Endodermal cell (in vitro differentiated cells): ENCODE results near the gene LZTR1. TPM values are rescaled to one million over a fixed set of nuclear protein-coding genes. Genes with fewer than 3 reads are reported as not detected.

ENCODE experiments used
- DNase-seq: peaks from one replicate; pipeline ENCODE4 v3.0.0-alpha.2; 2017
- H3K27ac ChIP-seq: 2 replicates; pipeline ENCODE4 v1.5.1; 2013; ENCODE audit warnings: mild to moderate bottlenecking, low read depth, low read length, moderate library complexity
- H3K27me3 ChIP-seq: 2 replicates; pipeline ENCODE4 v1.6.1; 2013; ENCODE audit warnings: mild to moderate bottlenecking, low read length, moderate library complexity; ENCODE audit not compliant: insufficient read depth, control insufficient read depth, poor library complexity, severe bottlenecking
- H3K36me3 ChIP-seq: 2 replicates; pipeline ENCODE4 v1.7.0; 2013; ENCODE audit warnings: mild to moderate bottlenecking, low read length, moderate library complexity; ENCODE audit not compliant: control insufficient read depth, insufficient read depth
- H3K4me1 ChIP-seq: one replicate; pipeline ENCODE4 v1.7.0; 2013; ENCODE audit warnings: low read length; ENCODE audit not compliant: control insufficient read depth, insufficient read depth
- H3K4me3 ChIP-seq: 2 replicates; pipeline ENCODE4 v1.5.1; 2013; ENCODE audit warnings: mild to moderate bottlenecking, low read length, moderate library complexity
- H3K9ac ChIP-seq: 2 replicates; pipeline ENCODE4 v1.6.1; 2013; ENCODE audit warnings: mild to moderate bottlenecking, low read length, moderate library complexity; ENCODE audit not compliant: poor library complexity, severe bottlenecking; ENCODE audit errors: extremely low read depth
- H3K9me3 ChIP-seq: 2 replicates; pipeline ENCODE4 v1.6.1; 2013; ENCODE audit warnings: mild to moderate bottlenecking, low read length, moderate library complexity; ENCODE audit not compliant: control insufficient read depth
- H3K27ac Mint-ChIP-seq: 2 replicates; pipeline ENCODE4 v1.8.0; 2020; ENCODE audit warnings: mixed read lengths
- H3K27me3 Mint-ChIP-seq: 2 replicates; pipeline ENCODE4 v1.8.0; 2021; ENCODE audit warnings: mild to moderate bottlenecking, mixed read lengths; ENCODE audit not compliant: insufficient read depth
- H3K36me3 Mint-ChIP-seq: 2 replicates; pipeline ENCODE4 v1.8.0; 2020; ENCODE audit warnings: low read depth, mixed read lengths
- H3K4me1 Mint-ChIP-seq: 2 replicates; pipeline ENCODE4 v1.8.0; 2020; ENCODE audit warnings: mixed read lengths
- H3K4me3 Mint-ChIP-seq: 2 replicates; pipeline ENCODE4 v1.8.0; 2020; ENCODE audit warnings: mild to moderate bottlenecking, moderate library complexity, mixed read lengths
- H3K9me3 Mint-ChIP-seq: 2 replicates; pipeline ENCODE4 v1.8.0; 2020; ENCODE audit warnings: mild to moderate bottlenecking, mixed read lengths
- WGBS, 2 experiments: methylation state at CpG; one replicate each; pipeline versions ENCODE4 v1.1.5 to v1.1.7; 2013; ENCODE audit warnings: missing lambda C conversion rate in 2 of 2, mixed read lengths in 1 of 2; ENCODE audit not compliant: insufficient coverage in 1 of 2, insufficient read length in 1 of 2; 5-methylcytosine and 5-hydroxymethylcytosine counted together
- total RNA-seq, 2 donors: library from RNA; stranded (reverse); fragmentation: NEBNext Ultra II Directional in 1 of 2; extraction: Animal tissue kit (Norgen Biotek cat#: 25700) in 1 of 2; gene quantifications; 2 replicates in 1 of 2; 3 replicates in 1 of 2; pipeline ENCODE4 v1.2.1, GENCODE V29; 2021
- TF ChIP-seq, protein P1 (sequence below): fragments of 200-600 bp; sonication (generic); conservative IDR thresholded peaks from 2 replicates; pipeline ENCODE4 v1.5.0; 2021; ENCODE audit warnings: antibody characterized with exemption, mild to moderate bottlenecking

The LZTR1 gene
- total RNA-seq, 2 donors from 2014 or later, result 56.5 to 73.2 TPM

- no peak overlapping the region for H3K4me3 ChIP-seq
- no peaks in the 10 kb centered on the region for H3K36me3 Mint-ChIP-seq
- no peak overlapping the region for H3K27ac Mint-ChIP-seq
- H3K4me1 Mint-ChIP-seq, result peaks cover 21% of the 10 kb centered on the region
- H3K27ac ChIP-seq, result no peak overlapping the region
- H3K4me3 Mint-ChIP-seq, result no peak overlapping the region
- TF ChIP-seq, protein P1, sequence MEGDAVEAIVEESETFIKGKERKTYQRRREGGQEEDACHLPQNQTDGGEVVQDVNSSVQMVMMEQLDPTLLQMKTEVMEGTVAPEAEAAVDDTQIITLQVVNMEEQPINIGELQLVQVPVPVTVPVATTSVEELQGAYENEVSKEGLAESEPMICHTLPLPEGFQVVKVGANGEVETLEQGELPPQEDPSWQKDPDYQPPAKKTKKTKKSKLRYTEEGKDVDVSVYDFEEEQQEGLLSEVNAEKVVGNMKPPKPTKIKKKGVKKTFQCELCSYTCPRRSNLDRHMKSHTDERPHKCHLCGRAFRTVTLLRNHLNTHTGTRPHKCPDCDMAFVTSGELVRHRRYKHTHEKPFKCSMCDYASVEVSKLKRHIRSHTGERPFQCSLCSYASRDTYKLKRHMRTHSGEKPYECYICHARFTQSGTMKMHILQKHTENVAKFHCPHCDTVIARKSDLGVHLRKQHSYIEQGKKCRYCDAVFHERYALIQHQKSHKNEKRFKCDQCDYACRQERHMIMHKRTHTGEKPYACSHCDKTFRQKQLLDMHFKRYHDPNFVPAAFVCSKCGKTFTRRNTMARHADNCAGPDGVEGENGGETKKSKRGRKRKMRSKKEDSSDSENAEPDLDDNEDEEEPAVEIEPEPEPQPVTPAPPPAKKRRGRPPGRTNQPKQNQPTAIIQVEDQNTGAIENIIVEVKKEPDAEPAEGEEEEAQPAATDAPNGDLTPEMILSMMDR, result no peak
- H3K9me3 Mint-ChIP-seq, result peaks cover 14% of the 10 kb centered on the region
- 91% methylated on average over 9 to 17 of the region's 17 CpGs for WGBS, 2 experiments
- no peaks in the 10 kb centered on the region for H3K4me1 ChIP-seq
- DNase-seq, result no peak
- H3K27me3 Mint-ChIP-seq, result peaks cover 71% of the 10 kb centered on the region
- H3K9ac ChIP-seq, result no peak overlapping the region
- H3K9me3 ChIP-seq, result peaks cover 11% of the 10 kb centered on the region
- no peaks in the 10 kb centered on the region for H3K36me3 ChIP-seq
- H3K27me3 ChIP-seq, result peaks cover 42% of the 10 kb centered on the region
Observed at GRCh38 chr22:20977516-20978170, 4.5 kb upstream of the LZTR1 start.

- no peaks in the 10 kb centered on the region for H3K36me3 Mint-ChIP-seq
- WGBS, 2 experiments, result 75 to 83% methylated on average over 1 to 2 of the region's 2 CpGs
- H3K9me3 Mint-ChIP-seq, result peaks cover 14% of the 10 kb centered on the region
- Histone ChIP-seq H3K4me3 (no peak overlapping the region), H3K9me3 (peaks cover 11% of the 10 kb centered on the region), H3K27ac (no peak overlapping the region), H3K9ac (no peak overlapping the region), H3K4me1 (no peaks in the 10 kb centered on the region), H3K36me3 (no peaks in the 10 kb centered on the region), H3K27me3 (peaks cover 34% of the 10 kb centered on the region)
- H3K27me3 Mint-ChIP-seq, result peaks cover 65% of the 10 kb centered on the region
- H3K4me1 Mint-ChIP-seq, result peaks cover 27% of the 10 kb centered on the region
- no peak overlapping the region for H3K27ac Mint-ChIP-seq
- no peak for DNase-seq
- TF ChIP-seq, protein P1, result no peak
- no peak overlapping the region for H3K4me3 Mint-ChIP-seq
Observed at GRCh38 chr22:20978419-20978818, 3.7 kb upstream of the LZTR1 start.

- Histone ChIP-seq H3K27me3 (peaks cover 30% of the 10 kb centered on the region), H3K9ac (no peak overlapping the region), H3K36me3 (peaks cover 5% of the 10 kb centered on the region), H3K9me3 (peaks cover 11% of the 10 kb centered on the region), H3K4me3 (no peak overlapping the region), H3K4me1 (no peaks in the 10 kb centered on the region), H3K27ac (no peak overlapping the region)
- Mint-ChIP-seq H3K9me3 (peaks cover 14% of the 10 kb centered on the region), H3K4me1 (peaks cover 27% of the 10 kb centered on the region), H3K36me3 (peaks cover 4% of the 10 kb centered on the region), H3K27me3 (peaks cover 56% of the 10 kb centered on the region), H3K27ac (peak overlapping the region; percentile 91), H3K4me3 (peak overlapping the region; percentile 92)
- WGBS, 2 experiments, result 28 to 35% methylated on average over 25 to 39 of the region's 39 CpGs
- peak; percentile 98 for DNase-seq
- TF ChIP-seq, protein P1, result no peak
Observed at GRCh38 chr22:20979243-20979809, 2.8 kb upstream of the LZTR1 start.
